MCF 10A (cell line): ENCODE data around the gene HSPA2. TPM values are rescaled to one million over a fixed set of nuclear protein-coding genes. Genes with fewer than 3 reads are reported as not detected.
"Not testable (repeated sequence)": the region's sequence is repeated elsewhere in the genome, so short reads cannot be mapped to it uniquely, and the experiment has no call there.

Experiments
- BruUV-seq: library from RNA; stranded (reverse); fragments of 400-500 nt; replicated peaks from 2 replicates; lab custom pipeline; 2021; lab: Mats Ljungman, UMichigan
- CTCF ChIA-PET: fragments of 300-600 bp; sonication (Branson Sonifier 250); formaldehyde crosslinking; extraction: SDS; loops from one replicate; lab custom pipeline; 2021; ENCODE audit warnings: antibody characterized with exemption, inconsistent platforms; lab: Yijun Ruan, JAX
- POLR2A ChIA-PET: fragments of 300-600, 350-650 bp; sonication (Branson Sonifier 250); formaldehyde crosslinking; extraction: SDS; loops from one replicate; lab custom pipeline; 2020; ENCODE audit warnings: antibody characterized with exemption, inconsistent platforms; lab: Yijun Ruan, JAX
- DNase-seq: peaks from one replicate; pipeline ENCODE4 v3.0.0-alpha.2; 2018; ENCODE audit not compliant: unreplicated experiment
- H3K27ac Mint-ChIP-seq: one replicate; pipeline ENCODE4 v1.8.0; 2022; ENCODE audit warnings: mild to moderate bottlenecking, low read depth, mixed read lengths; ENCODE audit not compliant: unreplicated experiment
- H3K27me3 Mint-ChIP-seq: one replicate; pipeline ENCODE4 v1.8.0; 2022; ENCODE audit warnings: mixed read lengths; ENCODE audit not compliant: insufficient read depth, unreplicated experiment
- H3K36me3 Mint-ChIP-seq: one replicate; pipeline ENCODE4 v1.8.0; 2022; ENCODE audit warnings: mild to moderate bottlenecking, moderate library complexity, mixed read lengths; ENCODE audit not compliant: insufficient read depth, unreplicated experiment
- H3K4me1 Mint-ChIP-seq: one replicate; pipeline ENCODE4 v1.8.0; 2022; ENCODE audit warnings: mixed read lengths; ENCODE audit not compliant: insufficient read depth, unreplicated experiment
- H3K4me3 Mint-ChIP-seq: one replicate; pipeline ENCODE4 v1.8.0; 2022; ENCODE audit warnings: mild to moderate bottlenecking, moderate library complexity, mixed read lengths; ENCODE audit not compliant: unreplicated experiment
- H3K9me3 Mint-ChIP-seq: one replicate; pipeline ENCODE4 v1.8.0; 2022; ENCODE audit warnings: mixed read lengths; ENCODE audit not compliant: unreplicated experiment
- CTCF ChIP-seq: fragments of 200-600 bp; IDR thresholded peaks from one replicate; pipeline ENCODE4 v1.8.0; 2022; ENCODE audit warnings: antibody characterized with exemption, mild to moderate bottlenecking; ENCODE audit not compliant: unreplicated experiment
- intact Hi-C: fragments of 100-400 bp; cut with micrococcal nuclease; formaldehyde crosslinking; loops from 2 replicates; pipeline ENCODE4 v1.14.1; 2022
- total RNA-seq: library from RNA; stranded (reverse); gene quantifications from 2 replicates; pipeline ENCODE4 v1.2.3, GENCODE V29; 2022

Gene HSPA2
- total RNA-seq, 1 experiment from 2014 or later: 0.51 TPM

DNA sequence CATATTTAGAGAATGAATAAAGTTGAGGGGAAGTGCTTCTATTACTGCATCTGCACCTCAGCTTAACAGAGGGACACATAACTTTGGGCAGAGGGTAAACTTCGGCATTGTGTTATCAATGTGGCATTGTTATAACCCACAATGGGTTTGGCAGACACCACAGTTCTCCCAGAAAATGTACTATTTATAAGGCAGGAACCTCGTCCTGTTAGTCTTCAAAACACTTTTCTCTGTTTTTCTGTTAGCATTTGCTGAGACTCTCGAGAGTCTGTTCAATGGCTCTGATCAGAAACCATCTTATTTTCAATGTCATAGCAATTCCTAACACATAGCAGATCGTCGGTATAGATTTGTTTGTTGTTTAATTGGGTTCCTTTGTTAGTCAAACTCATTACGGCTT, 23.2 kb downstream of the HSPA2 start:
- Mint-ChIP-seq H3K36me3 (no peaks in the 10 kb centered on the region), H3K27me3 (no peaks in the 10 kb centered on the region), H3K4me3 (no peak overlapping the region), H3K4me1 (peaks cover 6% of the 10 kb centered on the region), H3K9me3 (no peaks in the 10 kb centered on the region), H3K27ac (peak overlapping the region; percentile 12)
- ChIA-PET CTCF (interaction anchor here (0.8 to 1.2 kb wide), 2 partner anchors 23 to 72 kb away, joined by 4 to 5 read pairs; partner anchors contain the start of gene HSPA2), POLR2A (interaction anchor here (0.6 to 2.9 kb wide), 4 partner anchors 9 to 129 kb away, joined by 3 to 14 read pairs (median 3); partner anchors contain the start of gene HSPA2)
- BruUV-seq: no TSS peak
- TF ChIP-seq CTCF: no peak
- no peak for DNase-seq
- intact Hi-C loops: no loop called here

GRCh38 chr14:64566651-64567122, 26.1 kb downstream of the HSPA2 start:
- Mint-ChIP-seq H3K27me3 (no peaks in the 10 kb centered on the region), H3K36me3 (no peaks in the 10 kb centered on the region), H3K9me3 (no peaks in the 10 kb centered on the region), H3K4me1 (peaks cover 8% of the 10 kb centered on the region), H3K4me3 (no peak overlapping the region), H3K27ac (no peak overlapping the region)
- intact Hi-C loops: no loop called here
- DNase-seq: no peak
- no peak for TF ChIP-seq CTCF
- BruUV-seq: no TSS peak
- CTCF ChIA-PET: no interaction called here
- POLR2A ChIA-PET: no interaction called here

DNA sequence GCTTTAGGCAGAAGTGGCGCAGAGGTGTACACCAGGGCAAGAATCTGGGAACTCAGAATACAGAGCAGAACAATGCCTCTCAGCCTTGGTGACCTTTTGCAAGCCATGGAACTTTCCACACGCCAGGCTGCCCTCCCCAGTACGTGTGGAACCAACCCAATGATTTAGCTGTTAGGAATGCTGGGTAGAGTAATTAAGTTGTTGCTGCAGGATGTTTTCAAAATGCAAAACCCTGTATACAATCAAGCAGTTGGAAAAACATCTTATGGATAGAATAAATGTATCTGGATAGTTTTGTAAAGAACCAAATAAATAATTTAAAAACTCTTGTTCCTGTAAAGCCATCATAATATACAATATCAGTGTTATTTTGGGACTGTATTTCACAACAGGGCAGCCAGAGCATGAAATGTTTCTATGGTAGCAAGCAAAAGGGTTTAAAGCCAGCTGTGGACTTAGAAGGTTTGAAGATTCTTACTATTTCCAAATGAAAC, 28.6 kb downstream of the HSPA2 start:
- DNase-seq: peak; percentile 81
- Mint-ChIP-seq H3K36me3 (no peaks in the 10 kb centered on the region), H3K27me3 (no peaks in the 10 kb centered on the region), H3K9me3 (no peaks in the 10 kb centered on the region), H3K27ac (peak overlapping the region; percentile 77), H3K4me3 (peak overlapping the region; percentile 4), H3K4me1 (peaks cover 6% of the 10 kb centered on the region)
- TF ChIP-seq CTCF: no peak
- POLR2A ChIA-PET: interaction anchor here (0.5 to 2.3 kb wide), 21 partner anchors 8 to 720 kb away, joined by 3 to 13 read pairs (median 4); partner anchors contain the start of genes HSPA2, MAX and ZBTB1
- BruUV-seq: no TSS peak
- intact Hi-C loops: no loop called here
- CTCF ChIA-PET: interaction anchor here (1.2 to 1.9 kb wide), 3 partner anchors 29 to 67 kb away, joined by 5 to 10 read pairs (median 6); partner anchors contain the start of gene HSPA2

DNA sequence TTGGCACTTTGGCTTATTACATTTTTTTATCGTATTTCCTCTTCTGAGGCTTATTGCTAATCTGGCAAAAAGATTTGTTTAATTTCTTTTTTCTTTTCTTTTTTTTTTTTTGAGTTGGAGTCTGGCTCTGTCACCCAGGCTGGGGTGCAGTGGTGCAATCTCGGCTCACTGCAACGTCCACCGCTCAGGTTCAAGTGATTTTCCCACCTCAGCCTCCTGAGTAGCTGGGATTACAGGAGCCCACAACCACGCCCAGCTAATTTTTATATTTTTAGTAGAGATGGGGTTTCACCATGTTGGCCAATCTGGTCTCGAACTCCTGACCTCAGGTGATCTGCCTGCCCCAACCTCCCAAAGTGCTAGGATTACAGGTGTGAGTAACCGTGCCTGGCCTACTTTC, 29.1 kb downstream of the HSPA2 start:
- not testable (repeated sequence) for H3K4me1 Mint-ChIP-seq
- CTCF ChIA-PET: interaction anchor here (1.2 to 1.9 kb wide), 3 partner anchors 29 to 66 kb away, joined by 5 to 10 read pairs (median 6); partner anchors contain the start of gene HSPA2
- peak overlapping the region; percentile 77 for H3K27ac Mint-ChIP-seq

More for the DNA sequence above, 29.1 kb downstream of the HSPA2 start:
- H3K9me3 Mint-ChIP-seq, BruUV-seq, H3K27me3 Mint-ChIP-seq, DNase-seq, intact Hi-C loops, H3K36me3 Mint-ChIP-seq, H3K4me3 Mint-ChIP-seq: not testable (repeated sequence)
- POLR2A ChIA-PET: interaction anchor here (0.6 to 2.3 kb wide), 17 partner anchors 9 to 720 kb away, joined by 3 to 13 read pairs (median 4); partner anchors contain the start of genes HSPA2 and ZBTB1
